HepG2 (cell line): ENCODE data around the gene BIN1.

Source experiments
- HINFP ChIP-seq: sonication (generic); formaldehyde crosslinking; IDR thresholded peaks from 2 replicates; pipeline ENCODE4 v1.4.0; 2020; ENCODE audit warnings: low read depth, mild to moderate bottlenecking, missing genetic modification reagents
- JUN ChIP-seq: sonication (generic); formaldehyde crosslinking; IDR thresholded peaks from 2 replicates; pipeline ENCODE4 v1.4.0; 2020; ENCODE audit warnings: mild to moderate bottlenecking, missing genetic modification reagents
- SETDB1 ChIP-seq: sonication (generic); formaldehyde crosslinking; IDR thresholded peaks from 2 replicates; pipeline ENCODE4 v1.5.1; 2020; ENCODE audit warnings: missing genetic modification reagents, mild to moderate bottlenecking, borderline replicate concordance
- SRF ChIP-seq: IDR thresholded peaks from 2 replicates; pipeline ENCODE4 v1.6.1; 2011; ENCODE audit warnings: mild to moderate bottlenecking, low read depth, low read length, moderate library complexity
- TARDBP ChIP-seq: sonication (generic); formaldehyde crosslinking; IDR thresholded peaks from 2 replicates; pipeline ENCODE4 v1.8.0; 2022; ENCODE audit warnings: mild to moderate bottlenecking, missing genetic modification reagents
- THAP8 ChIP-seq: sonication (generic); formaldehyde crosslinking; IDR thresholded peaks from 2 replicates; pipeline ENCODE4 v1.5.1; 2020; ENCODE audit warnings: missing genetic modification reagents, mild to moderate bottlenecking, borderline replicate concordance
- UBTF ChIP-seq: sonication (generic); formaldehyde crosslinking; IDR thresholded peaks from 2 replicates; pipeline ENCODE4 v1.4.0; 2020; ENCODE audit warnings: mild to moderate bottlenecking, missing genetic modification reagents
- ZBTB33 ChIP-seq: sonication (generic); formaldehyde crosslinking; IDR thresholded peaks from 2 replicates; pipeline ENCODE4 v1.4.0; 2020; ENCODE audit warnings: missing genetic modification reagents
- ZFP37 ChIP-seq: sonication (generic); formaldehyde crosslinking; IDR thresholded peaks from 2 replicates; pipeline ENCODE4 v1.4.0; 2020; ENCODE audit warnings: missing genetic modification reagents, borderline replicate concordance
- ZNF670 ChIP-seq: sonication (generic); formaldehyde crosslinking; IDR thresholded peaks from 2 replicates; pipeline ENCODE4 v1.8.0; 2022; ENCODE audit warnings: mild to moderate bottlenecking, missing genetic modification reagents, borderline replicate concordance

- TF ChIP-seq THAP8 (CRISPR knock-in tag) (no peak), TARDBP (CRISPR knock-in tag) (no peak), UBTF (CRISPR knock-in tag) (no peak), ZBTB33 (CRISPR knock-in tag) (no peak), ZFP37 (CRISPR knock-in tag) (no peak), SETDB1 (CRISPR knock-in tag) (no peak), JUN (CRISPR knock-in tag) (no peak), SRF (no peak), HINFP (CRISPR knock-in tag) (no peak), ZNF670 (no peak)
Measured at GRCh38 chr2:127065940-127066318, 41.0 kb downstream of the BIN1 start.
